GM18867 (cell line): ENCODE results near the gene PITX1.
"Not testable (repeated sequence)": the region's sequence is repeated elsewhere in the genome, so short reads cannot be mapped to it uniquely, and the experiment has no call there.

Experiments used
- ATAC-seq: cut with Tn5 transposase; IDR thresholded peaks from one replicate; pipeline ENCODE4 v1.9.1; 2021; ENCODE audit warnings: mild to moderate bottlenecking, moderate library complexity; ENCODE audit not compliant: unreplicated experiment

Gene PITX1

DNA sequence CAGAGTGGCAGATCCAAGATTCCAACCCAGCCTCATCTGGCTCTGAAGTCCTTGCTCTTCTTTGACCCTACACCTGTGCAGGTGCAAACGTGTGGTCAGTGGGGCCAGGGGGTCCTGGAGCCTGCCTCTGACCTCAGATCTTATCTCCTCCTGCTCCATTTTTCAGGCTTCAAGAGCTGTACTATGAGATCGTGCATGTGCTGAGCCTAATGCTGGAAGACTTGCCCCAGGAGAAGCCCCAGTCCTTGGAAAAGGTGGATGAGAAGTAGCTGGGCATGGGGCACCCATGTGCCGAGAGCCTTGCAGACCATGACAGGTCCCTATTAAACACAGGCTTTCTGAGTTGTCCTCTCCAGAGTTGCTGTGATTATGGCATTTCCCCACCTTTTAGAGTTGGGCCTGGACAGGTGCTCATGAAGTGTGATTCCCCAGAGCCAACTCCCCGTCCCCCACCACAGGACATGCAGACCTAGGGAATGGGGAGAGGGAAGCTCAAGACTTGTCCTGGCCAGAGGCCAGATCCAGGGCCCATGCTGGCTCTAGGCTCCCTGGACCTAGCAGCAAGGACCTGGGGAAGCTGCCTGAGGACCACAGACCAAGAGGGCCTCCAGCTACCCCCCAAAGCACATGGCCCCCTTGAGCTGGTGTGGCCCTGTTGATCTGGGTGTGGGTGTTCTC lies 22.5 kb downstream of the PITX1 start:
- ATAC-seq: no peak

DNA sequence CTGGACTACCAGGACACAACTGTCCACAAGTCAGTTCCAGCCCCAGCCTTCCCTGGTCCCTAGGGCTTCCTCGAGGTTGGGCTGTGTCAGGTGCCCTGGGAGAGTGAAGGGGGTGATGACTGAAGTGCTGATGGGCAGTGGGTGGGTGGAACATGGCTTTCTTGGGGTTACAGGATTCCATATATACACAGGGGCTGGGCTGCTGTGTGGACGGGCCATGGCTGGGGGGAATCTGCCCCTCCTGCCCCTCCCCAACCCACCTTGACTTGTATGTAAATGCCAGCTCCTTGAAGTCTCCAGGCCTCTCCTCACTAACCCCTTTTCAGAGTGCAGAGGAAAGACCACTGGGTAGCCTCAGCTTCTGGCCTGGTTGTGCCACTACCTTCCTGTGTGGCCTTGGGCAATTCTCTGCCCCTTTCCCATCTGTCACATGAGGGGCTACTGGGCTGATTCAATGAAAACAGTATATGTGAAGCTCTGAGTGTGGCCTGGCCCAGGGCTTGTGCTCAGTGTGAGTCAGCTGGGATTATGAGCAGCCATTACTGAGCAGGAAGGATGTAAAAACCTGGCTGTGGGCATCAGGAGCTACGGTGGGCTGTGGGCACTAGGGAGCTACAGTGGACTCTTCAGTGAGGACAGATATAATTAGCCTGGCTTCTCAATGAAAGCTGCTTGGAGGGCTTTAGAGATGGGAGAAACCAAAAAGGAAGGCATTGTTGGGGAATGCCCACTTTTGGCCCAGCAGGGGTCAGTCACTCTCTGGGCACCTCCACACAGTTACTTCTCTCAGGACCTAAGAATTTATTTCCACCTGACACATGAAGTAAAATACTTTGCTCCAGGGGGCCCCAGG lies 23.3 kb downstream of the PITX1 start:
- no peak for ATAC-seq

DNA sequence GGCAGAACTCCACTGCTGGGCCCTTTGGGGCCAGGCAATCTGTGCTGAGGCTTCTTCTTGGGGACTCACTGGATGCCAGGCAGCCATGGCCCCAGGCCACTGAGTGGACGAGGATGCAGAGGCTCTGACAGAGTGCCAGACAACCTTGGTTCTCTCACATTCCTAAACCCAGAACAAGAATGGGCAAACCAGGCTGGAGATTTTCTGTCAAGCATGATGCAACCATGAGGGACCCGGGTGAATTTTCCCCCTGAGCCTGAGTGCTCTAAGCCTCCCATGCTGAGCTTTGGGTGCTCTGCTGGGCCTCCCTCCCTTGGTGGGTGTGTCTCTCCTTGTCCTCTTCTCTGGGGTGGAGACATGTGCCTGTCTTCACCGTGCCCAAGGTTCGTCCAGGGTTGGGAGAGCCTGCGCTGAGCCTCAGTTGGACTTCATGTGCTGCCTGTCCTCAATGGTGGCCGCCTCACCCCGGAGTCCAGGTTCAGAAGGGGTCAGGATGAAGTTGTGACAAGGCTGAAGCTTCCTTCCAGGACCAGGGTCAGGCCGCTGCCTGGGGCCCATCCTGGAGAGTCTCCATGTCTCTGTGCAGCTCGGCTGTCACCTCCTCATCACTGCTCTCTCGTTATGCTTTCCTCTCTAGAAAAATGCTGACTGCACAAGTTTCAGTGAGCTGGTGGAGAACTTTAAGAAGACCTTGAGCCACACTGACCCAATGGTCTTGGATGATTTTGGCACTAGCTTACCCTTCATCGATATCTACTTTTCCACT lies 24.1 kb downstream of the PITX1 start:
- ATAC-seq: no peak

DNA sequence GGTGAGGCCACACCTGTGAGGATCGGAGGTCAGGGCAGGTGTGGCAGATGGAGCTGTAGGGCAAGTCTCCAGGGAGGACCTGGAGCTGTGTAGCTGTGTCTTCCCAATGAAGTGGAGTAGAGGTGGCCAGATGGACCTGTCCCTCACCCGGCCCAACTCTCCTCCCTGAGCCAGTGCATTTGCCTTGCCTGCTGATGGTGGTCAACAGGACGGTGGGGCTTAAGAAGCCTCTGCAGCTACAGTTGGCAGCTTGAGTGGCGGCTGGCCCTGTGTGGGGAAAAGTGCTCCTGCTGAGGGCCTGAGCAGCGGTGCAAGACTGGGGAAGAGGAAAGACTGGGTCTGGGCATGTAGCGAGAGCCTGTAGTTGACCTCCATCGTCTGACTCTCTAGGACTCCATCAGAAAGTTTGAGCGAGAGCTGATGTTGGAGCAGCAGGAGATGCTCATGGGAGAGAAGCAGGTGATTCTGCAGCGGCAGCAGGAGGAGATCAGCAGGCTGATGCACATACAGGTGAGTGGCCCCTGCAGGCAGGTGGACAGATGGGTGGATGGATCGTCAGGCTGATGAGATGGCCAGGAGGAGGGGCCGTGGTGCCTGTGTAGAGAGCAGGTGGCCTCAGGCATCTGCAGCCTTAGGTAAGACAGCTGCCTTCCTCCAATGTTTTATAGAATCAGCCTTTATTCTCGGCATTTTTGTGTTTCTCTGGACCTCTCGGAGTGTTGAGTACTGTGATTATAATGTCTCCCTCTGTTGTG lies 24.9 kb downstream of the PITX1 start:
- no peak for ATAC-seq

DNA sequence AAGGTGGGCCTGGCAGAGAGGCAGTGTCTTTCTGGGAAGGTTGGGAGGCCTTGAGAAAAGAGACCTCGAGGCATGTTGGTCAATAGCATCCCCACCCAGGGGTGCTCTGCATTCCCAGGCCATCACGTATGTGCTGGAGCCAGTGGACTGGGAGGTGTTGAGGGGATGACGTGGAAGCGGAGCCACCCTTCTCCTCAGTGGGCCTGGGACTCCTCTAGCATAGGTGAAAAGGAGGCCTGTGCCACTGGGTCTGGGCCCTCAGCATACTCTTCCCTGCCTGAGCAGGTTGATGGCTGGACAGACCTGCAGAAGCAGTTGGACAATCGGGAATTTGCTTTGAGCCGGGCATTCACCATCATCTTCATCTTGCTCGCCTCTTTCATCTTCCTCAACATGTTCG lies 25.5 kb downstream of the PITX1 start:
- ATAC-seq: no peak

DNA sequence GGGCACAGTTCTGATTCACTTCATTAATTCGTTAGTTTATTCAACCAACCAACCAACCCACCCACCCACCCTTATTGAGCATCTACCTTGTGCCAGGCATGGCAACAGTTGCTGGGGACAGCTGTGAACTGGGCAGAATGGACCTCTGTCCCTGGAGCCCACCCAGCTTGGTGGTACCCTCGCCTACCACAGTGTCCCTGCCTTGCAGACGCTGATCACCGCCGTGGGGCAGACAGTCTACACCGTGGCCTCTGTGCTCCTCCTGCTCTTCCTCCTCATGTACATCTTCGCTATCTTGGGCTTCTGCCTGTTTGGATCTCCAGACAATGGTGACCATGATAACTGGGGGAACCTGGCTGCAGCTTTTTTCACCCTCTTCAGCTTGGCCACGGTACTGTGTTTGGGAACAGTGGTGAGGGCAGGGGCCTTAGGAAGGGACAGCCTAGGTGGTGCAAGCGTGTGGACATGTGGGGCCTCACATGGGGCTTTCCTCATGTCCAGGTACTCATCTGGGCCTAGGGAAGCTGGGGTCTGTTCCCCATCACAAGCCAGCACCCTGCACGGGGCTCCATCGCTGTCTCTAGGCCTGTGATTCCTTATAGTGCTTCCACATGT lies 26.2 kb downstream of the PITX1 start:
- ATAC-seq: no peak

DNA sequence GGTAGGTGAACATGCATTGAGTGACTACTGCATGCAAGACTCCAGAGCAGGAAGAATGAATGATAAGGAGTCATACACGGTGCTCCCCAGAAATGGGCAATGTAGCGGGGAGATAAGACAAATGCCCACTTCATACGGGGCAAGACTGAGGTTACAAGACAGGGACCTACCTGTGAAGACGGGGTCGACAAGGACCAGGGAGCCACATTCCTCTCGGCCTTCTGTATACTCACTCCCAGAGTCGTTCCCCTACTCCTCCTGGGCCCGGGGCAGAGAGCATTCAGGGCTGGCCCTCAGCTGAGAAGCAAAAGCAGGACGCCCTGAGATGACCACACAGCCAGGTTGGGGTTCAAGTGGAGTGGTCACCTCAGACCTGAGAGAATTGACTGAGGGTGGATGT lies 26.7 kb downstream of the PITX1 start:
- no peak for ATAC-seq

DNA sequence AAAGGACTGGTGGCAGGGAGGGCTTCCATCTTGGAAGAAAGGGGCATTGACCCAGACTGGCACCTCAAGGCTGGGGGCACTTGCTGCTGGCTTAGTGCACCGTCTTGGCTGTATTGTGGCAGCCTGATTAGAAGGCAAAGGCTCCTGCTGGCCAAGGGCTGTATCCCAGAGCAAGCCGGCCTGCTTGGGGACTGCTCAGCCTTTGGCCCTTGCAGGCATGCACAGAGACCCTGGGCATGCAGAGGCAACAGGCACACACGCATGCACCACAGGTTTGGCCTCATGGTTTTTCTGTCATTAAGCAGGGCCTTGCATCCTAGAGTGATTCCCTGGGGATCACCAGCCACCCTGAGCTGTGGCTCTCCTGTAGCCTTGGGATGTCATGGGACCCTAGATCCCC lies 29.0 kb downstream of the PITX1 start:
- ATAC-seq: no peak

DNA sequence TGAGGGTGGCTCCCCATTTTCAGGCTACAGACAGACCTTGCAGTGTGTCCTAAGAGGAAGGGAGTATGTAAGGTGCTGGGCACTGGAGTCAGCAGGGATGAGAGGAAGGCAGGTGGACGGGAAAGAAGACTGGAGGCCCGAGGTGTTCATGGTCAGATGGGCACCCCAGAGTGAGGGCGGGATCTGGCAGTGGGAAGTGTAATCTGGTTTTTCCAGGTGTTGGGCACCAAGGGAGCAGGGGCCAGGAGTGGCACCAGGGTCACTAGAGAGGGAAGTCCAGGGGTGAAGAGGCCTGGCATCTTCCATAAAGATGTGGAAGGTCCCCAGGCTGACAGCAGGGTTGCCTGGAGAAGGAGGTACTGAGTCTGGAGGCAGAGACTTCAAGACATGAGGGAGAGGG lies 29.7 kb downstream of the PITX1 start:
- no peak for ATAC-seq

DNA sequence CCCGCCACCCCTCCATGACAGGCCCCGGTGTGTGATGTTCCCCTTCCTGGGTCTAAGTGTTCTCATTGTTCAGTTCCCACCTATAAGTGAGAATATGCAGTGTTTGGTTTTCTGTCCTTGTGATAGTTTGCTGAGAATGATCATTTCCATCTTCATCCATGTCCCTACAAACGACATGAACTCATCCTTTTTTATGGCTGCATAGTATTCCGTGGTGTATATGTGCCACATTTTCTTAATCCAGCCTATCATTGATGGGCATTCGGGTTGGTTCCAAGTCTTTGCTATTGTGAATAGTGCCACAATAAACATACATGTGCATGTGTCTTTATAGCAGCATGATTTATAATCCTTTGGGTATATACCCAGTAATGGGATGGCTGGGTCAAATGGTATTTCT lies 36.0 kb downstream of the PITX1 start:
- not testable (repeated sequence) for ATAC-seq

DNA sequence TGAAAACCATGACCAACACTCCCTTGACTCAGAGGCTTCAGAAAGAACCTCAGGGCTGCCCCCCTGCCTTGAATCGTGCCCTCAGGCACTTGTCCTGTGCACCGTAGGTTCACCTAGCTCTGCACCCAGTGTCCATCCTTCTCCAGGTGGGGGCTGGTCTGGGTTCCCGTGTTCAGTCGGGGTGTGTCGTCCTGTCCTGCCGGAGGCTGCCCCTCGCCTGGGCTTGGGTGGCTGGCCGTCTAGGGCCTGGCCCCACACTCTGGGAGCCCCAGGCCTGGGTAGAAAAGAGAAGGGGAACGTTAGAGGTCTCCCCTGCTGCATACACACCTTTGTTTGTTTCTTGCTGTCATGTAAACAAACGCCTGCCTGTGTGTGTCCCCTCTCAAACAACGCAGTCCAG lies 37.0 kb downstream of the PITX1 start:
- no peak for ATAC-seq

DNA sequence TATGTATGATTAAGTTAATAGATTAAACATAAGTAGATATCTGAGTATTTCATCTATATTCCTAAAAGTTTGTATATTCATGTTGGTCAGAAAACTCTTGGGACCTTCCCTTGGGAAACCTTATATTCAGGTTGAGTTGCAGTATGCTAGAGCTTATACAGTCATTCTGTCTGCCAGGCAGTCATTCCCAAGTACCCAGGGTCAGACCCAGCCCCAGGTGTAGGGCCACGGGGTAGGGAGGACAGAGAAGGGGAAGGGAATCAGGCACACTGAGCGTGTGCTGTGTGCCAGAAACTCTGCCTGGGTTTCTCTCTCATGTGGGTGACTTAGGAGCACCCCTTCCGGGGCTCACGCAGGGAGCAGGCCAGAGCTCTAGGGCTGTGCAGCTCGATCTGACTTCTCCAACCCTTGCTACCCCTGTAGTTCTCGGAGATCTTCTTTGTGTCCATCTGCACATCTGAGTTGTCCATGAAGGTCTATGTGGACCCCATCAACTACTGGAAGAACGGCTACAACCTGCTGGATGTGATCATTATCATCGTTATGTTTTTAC lies 38.1 kb downstream of the PITX1 start:
- ATAC-seq: no peak

DNA sequence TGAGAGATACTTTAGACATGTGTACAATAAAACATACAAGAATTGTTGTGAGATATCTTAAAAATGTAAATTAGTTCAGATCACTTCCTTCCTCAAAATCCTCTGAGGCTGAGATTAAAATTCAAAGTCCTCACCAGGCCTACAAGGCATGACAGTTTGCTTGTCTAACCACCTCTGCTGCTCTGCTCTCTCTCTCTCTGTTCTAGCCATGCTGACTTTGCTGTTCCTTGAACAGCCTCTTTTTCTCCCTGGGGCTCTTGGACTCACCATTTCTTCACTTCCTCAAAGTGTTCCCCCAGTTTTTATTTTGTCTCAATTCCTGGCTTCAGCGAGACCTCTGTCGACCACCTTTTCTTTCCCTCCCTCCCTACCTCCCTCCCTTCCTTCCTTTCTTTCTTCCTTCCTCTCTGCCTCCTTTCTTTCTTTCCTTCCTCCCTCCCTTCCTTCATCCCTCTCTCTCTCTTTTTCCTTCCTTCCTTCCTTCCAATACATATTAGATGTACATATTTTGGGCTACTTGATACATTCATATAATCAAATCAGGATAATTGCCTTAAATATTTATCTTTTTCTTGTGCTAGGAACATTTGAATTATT lies 39.4 kb downstream of the PITX1 start:
- no peak for ATAC-seq

DNA sequence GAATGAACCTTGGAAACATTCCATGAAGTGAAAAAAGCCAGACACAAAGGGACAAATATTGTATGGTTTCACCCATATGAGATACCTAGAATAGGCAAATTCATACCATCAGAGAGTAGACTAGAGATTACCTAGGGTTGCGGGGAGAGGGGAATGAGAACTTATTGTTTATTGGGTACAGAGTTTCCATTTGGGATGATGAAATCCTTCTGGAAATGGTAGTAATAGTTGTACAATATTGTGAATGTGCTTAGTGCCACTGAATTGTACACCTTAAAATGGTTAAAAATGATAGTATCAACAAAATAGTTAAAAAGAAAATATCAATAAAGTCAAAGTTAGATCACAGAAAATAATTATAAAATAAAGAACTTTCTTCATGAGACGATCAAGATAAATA lies 40.9 kb downstream of the PITX1 start:
- ATAC-seq: no peak

DNA sequence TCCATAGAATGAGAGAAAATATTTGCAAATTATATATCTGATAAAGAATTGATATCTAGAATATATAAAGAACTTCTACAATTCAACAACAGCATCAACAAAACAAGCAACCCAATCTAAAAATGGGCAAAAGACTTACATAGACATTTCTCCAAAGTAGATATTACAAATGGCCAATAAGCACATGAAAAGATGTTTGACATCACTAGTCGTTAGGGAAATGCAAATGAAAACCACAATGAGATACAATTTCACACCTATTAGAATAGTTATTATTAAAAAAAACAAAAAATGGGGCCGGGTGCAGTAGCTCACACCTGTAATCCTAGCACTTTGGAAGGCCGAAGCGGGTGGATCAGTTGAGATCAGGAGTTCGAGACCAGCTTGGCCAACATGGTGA lies 41.9 kb downstream of the PITX1 start:
- ATAC-seq: no peak

DNA sequence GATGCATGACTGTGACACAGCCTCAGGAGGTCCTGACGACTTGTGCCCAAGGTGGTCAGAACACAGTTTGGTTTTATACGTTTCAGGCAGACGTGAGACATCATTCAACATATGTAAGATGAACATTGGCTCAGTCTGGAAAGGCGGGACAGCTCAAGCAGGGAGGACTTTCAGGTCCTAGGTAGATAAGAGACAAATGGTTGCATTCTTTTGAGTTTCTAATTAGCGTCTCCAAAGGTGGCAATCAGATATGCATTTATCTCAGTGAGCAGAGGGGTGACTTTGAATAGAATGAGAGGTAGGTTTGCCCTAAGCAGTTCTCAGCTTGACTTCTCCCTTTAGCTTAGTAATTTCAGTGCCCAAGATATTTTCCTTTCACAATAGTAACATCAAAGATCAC lies 43.8 kb downstream of the PITX1 start:
- ATAC-seq: not testable (repeated sequence)

DNA sequence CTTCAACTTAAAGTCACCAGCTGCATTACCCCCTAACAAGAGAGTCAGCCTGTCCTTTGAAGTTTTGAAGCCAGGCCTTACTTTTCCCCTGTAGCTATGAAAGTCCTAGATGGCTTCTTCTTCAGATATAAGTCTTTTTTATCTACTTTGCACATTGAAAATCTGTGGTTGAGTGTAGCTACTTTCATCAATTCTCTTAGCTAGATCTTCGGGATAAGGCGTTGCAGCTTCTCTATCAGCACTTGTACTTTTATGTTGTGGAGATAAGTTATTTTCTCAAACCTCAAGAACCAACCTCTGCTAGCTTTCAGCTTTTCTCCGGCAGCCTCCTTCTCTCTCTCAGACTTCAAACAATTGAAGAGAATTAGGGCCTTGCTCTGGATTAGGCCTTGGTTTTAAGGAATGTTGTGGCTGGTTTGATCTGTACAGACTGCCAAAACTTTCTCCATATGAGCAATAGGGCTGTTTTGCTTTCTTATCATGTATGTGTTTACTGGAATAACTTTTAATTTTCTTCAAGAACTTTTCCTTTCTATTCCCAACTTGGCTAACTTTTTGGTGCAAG lies 44.7 kb downstream of the PITX1 start:
- no peak for ATAC-seq

DNA sequence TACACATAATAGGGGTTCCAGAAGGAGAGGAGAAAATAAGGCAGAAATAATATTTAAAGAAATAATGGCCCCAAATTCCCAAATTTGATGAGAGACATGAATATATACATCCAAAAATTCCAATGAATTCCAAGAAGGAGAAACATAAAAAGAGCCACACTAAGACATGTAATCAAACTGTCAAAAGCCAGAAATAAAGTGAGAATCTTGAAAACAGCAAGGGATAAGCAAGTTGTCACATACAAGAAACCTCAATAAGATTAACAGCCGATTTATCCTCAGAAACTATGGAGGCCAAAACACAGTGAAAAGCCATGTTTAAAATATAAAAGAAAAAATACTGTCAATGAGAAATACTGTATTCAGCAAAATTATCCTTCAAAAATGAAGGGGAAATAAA lies 51.8 kb downstream of the PITX1 start:
- ATAC-seq: no peak

DNA sequence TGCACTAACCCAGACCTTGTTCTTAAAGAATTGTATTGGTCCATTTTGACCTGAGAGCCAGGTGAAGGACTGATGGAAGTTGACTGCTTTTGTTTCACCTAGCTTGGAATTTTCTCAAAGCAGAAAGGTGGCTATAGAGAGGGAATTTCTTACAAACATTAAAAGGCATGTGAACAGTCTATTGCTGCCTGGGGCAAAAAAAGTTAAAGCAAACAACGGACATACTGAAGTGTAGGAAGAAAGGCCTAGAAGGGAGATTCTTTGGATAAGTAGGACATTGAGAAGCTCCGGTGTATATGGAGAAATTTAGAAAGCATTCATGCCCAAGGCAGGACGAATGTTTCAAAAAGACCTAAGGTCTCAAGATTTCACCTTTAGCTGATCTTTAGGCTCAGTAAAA lies 54.6 kb downstream of the PITX1 start:
- ATAC-seq: no peak
